Endothelial cell of umbilical vein (primary cell): Measurements from ENCODE around the gene KMT2B. TPM values are rescaled to one million over a fixed set of nuclear protein-coding genes. Genes with fewer than 3 reads are reported as not detected.

ENCODE experiments used
- BruUV-seq: library from RNA; stranded (reverse); fragments of 400-500 nt; replicated peaks from 2 replicates; lab custom pipeline; 2021; lab: Mats Ljungman, UMichigan
- CTCF ChIA-PET: fragments of 300-600, 350-600 bp; sonication (Branson Sonifier 250); formaldehyde crosslinking; loops from one replicate; lab custom pipeline; 2021; ENCODE audit warnings: antibody characterized with exemption, inconsistent platforms; lab: Charles Lee
- POLR2A ChIA-PET: fragments of 300-600, 350-600 bp; sonication (Branson Sonifier 250); formaldehyde crosslinking; loops from one replicate; lab custom pipeline; 2021; ENCODE audit warnings: antibody characterized with exemption, inconsistent platforms; lab: Charles Lee
- DNase-seq: peaks from one replicate; pipeline ENCODE4 v3.0.0-alpha.2; 2011; ENCODE audit warnings: low read depth, low spot score
- FAIRE-seq: peaks from 2 replicates; lab custom pipeline; 2011; peaks lifted over from hg19 to GRCh38; lab: Jason Lieb, UNC
- H2AFZ ChIP-seq: 2 replicates; pipeline ENCODE4 v1.6.0; 2012; ENCODE audit warnings: low read depth, low read length, control low read depth, inconsistent platforms
- H3K27ac ChIP-seq: 2 replicates; pipeline ENCODE4 v1.5.1; 2011; ENCODE audit warnings: low read depth, mild to moderate bottlenecking, control low read depth, low read length, moderate library complexity; ENCODE audit not compliant: insufficient read depth
- H3K27me3 ChIP-seq, 2 experiments: 2 replicates each; pipeline versions ENCODE4 v1.6.0 to v1.6.1; 2011; ENCODE audit warnings: low read length in 2 of 2, mixed read lengths in 1 of 2; ENCODE audit not compliant: control insufficient read depth in 2 of 2, insufficient read depth in 2 of 2
- H3K36me3 ChIP-seq, 2 experiments: 2 replicates in 1 of 2; 3 replicates in 1 of 2; pipeline ENCODE4 v1.5.1; 2011; ENCODE audit warnings: low read length in 2 of 2, mild to moderate bottlenecking in 1 of 2, moderate library complexity in 1 of 2; ENCODE audit not compliant: control insufficient read depth in 2 of 2, insufficient read depth in 2 of 2; ENCODE audit errors: extremely low read depth in 1 of 2
- H3K4me1 ChIP-seq: 3 replicates; pipeline ENCODE4 v1.5.1; 2011; ENCODE audit warnings: mild to moderate bottlenecking, low read length; ENCODE audit not compliant: control insufficient read depth, insufficient read depth; ENCODE audit errors: extremely low read depth
- H3K4me2 ChIP-seq: 2 replicates; pipeline ENCODE4 v1.6.1; 2011; ENCODE audit warnings: low read length, control low read depth, mixed read lengths; ENCODE audit not compliant: insufficient read depth
- H3K4me3 ChIP-seq, 3 experiments: fragments of 200-600 bp in 1 of 3; sonication (generic), shearing (Covaris generic) in 1 of 3; replicated peaks in 1 of 3; 2 replicates each; pipeline ENCODE4 v1.5.1; 2011 to 2016; ENCODE audit warnings: control low read depth in 3 of 3, low read length in 3 of 3, mild to moderate bottlenecking in 2 of 3, inconsistent platforms in 1 of 3, low read depth in 1 of 3, moderate library complexity in 1 of 3; ENCODE audit not compliant: insufficient read depth in 1 of 3
- H3K79me2 ChIP-seq: 2 replicates; pipeline ENCODE4 v1.6.0; 2012; ENCODE audit warnings: low read length, inconsistent platforms; ENCODE audit not compliant: control insufficient read depth, insufficient read depth
- H3K9ac ChIP-seq: replicated peaks from 2 replicates; pipeline ENCODE3; 2011; ENCODE audit warnings: low read length, control low read depth; ENCODE audit not compliant: insufficient read depth; ENCODE audit errors: extremely low read depth
- H3K9me1 ChIP-seq: replicated peaks from 3 replicates; pipeline ENCODE4 v1.6.0; 2011; ENCODE audit warnings: mild to moderate bottlenecking, low read length; ENCODE audit not compliant: control insufficient read depth, insufficient read depth; ENCODE audit errors: extremely low read depth
- H3K9me3 ChIP-seq: replicated peaks from 2 replicates; pipeline ENCODE4 v1.5.1; 2012; ENCODE audit warnings: low read length, inconsistent platforms; ENCODE audit not compliant: control insufficient read depth, insufficient read depth
- H4K20me1 ChIP-seq: replicated peaks from 2 replicates; pipeline ENCODE3; 2011; ENCODE audit warnings: mild to moderate bottlenecking, low read length; ENCODE audit not compliant: control insufficient read depth, insufficient read depth; ENCODE audit errors: extremely low read depth
- JUN ChIP-seq: IDR thresholded peaks from 2 replicates; pipeline ENCODE4 v1.6.1; 2011; ENCODE audit warnings: borderline replicate concordance, low read depth; ENCODE audit not compliant: insufficient read length, insufficient read depth
- POLR2AphosphoS5 ChIP-seq: IDR thresholded peaks from 2 replicates; pipeline ENCODE4 v1.6.1; 2012; ENCODE audit warnings: low read depth, mild to moderate bottlenecking, control low read depth, low read length, moderate library complexity; ENCODE audit not compliant: insufficient read depth
- dilution Hi-C: fragments of 300-500 bp; cut with MboI; formaldehyde crosslinking; loops from one replicate; pipeline ENCODE4 v1.15.0; 2019; ENCODE audit warnings: low sequenced_read_pairs; ENCODE audit not compliant: extremely low pct_ligation_motif_present
- intact Hi-C: fragments of 100-400 bp; cut with micrococcal nuclease; formaldehyde crosslinking; loops from one replicate; pipeline ENCODE4 v1.10.0; 2022
- polyA plus RNA-seq, 4 experiments: library from polyadenylated mRNA; depleted of rRNA in 3 of 4; stranded (reverse) in 3 of 4; unstranded in 1 of 4; fragments of >200 nt; gene quantifications; 2 replicates each; pipeline versions ENCODE4 v1.2.1 to v1.2.3, GENCODE V29; 2011 to 2012; ENCODE audit warnings: missing spikeins in 1 of 4
- total RNA-seq: library from RNA; stranded (reverse); gene quantifications from 2 replicates; pipeline ENCODE4 v1.2.3, GENCODE V29; 2021
- TF ChIP-seq, protein P1 (sequence below): IDR thresholded peaks from 2 replicates; pipeline ENCODE4 v1.6.1; 2011; ENCODE audit not compliant: insufficient read depth, insufficient read length
- TF ChIP-seq, protein P2 (sequence below), 2 donors: IDR thresholded peaks; 1 replicate in 1 of 2; 2 replicates in 1 of 2; pipeline ENCODE4 v1.5.1; 2011; ENCODE audit warnings: low read length in 2 of 2, mild to moderate bottlenecking in 2 of 2, moderate library complexity in 2 of 2, control low read depth in 1 of 2, inconsistent platforms in 1 of 2, low read depth in 1 of 2; ENCODE audit not compliant: insufficient read depth in 1 of 2; ENCODE audit errors: extremely low read depth in 1 of 2

Gene KMT2B
- total and polyA plus RNA-seq, 2 donors (not counting 3 experiments of a cell fraction or from before 2014, with no cell fraction given): 28.4 to 37.2 TPM

DNA sequence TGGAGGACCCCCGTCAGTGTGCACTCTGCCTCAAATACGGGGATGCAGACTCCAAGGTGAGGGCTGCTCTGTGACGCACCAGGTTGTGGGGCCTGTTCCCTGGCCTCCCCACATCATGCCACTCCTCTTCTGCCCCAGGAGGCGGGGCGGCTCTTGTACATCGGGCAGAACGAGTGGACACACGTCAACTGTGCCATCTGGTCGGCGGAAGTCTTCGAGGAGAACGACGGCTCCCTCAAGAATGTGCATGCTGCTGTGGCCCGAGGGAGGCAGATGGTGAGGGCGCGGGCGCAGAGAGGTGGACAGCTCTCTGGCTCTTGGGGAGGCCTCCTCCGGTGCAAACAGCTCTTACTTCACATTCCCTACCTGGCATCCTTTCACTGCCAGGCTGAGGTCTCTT is 11.2 kb downstream of the KMT2B start:
- Histone ChIP-seq H3K4me2 (no peak overlapping the region), H3K9me3 (no peaks in the 10 kb centered on the region), H4K20me1 (no peaks in the 10 kb centered on the region), H2AFZ (no peak overlapping the region), H3K9ac (no peak overlapping the region), H3K9me1 (no peaks in the 10 kb centered on the region), H3K27me3 (no peaks in the 10 kb centered on the region), H3K4me3 (no peak overlapping the region), H3K27ac (no peak overlapping the region), H3K79me2 (no peaks in the 10 kb centered on the region), H3K4me1 (no peaks in the 10 kb centered on the region), H3K36me3 (peaks cover 26 to 78% of the 10 kb centered on the region in 2 experiments)
- no TSS peak for BruUV-seq
- ChIA-PET CTCF (interaction anchor here (0.8 kb wide), 1 partner anchor 12 kb away, joined by 3 read pairs; no protein-coding TSS in a partner anchor), POLR2A (no interaction called here)
- dilution Hi-C loops (no loop called here), intact Hi-C loops (no loop called here)
- TF ChIP-seq, protein P1, sequence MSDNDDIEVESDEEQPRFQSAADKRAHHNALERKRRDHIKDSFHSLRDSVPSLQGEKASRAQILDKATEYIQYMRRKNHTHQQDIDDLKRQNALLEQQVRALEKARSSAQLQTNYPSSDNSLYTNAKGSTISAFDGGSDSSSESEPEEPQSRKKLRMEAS: no peak
- no peak for TF ChIP-seq POLR2AphosphoS5
- no peak for FAIRE-seq
- no peak for DNase-seq

DNA sequence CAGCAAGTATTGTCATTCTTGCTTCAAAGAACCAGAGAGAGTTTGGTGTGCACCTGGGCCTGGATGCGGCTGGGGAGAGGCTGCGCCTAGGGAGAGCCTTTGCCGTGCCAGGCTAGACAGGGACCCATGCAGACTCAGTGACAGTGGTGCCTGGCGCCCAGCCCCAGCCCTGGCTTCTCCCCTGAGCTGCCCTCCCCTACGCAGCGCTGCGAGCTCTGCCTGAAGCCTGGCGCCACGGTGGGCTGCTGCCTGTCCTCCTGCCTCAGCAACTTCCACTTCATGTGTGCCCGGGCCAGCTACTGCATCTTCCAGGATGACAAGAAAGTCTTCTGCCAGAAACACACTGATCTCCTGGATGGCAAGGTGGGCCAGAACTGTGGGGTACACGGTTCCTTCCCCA is 12.0 kb downstream of the KMT2B start:
- Histone ChIP-seq H3K9me1 (no peaks in the 10 kb centered on the region), H3K79me2 (no peaks in the 10 kb centered on the region), H2AFZ (no peak overlapping the region), H3K9ac (no peak overlapping the region), H3K27ac (no peak overlapping the region), H3K4me1 (no peaks in the 10 kb centered on the region), H3K4me2 (no peak overlapping the region), H3K36me3 (peaks cover 23 to 76% of the 10 kb centered on the region in 2 experiments), H3K27me3 (no peaks in the 10 kb centered on the region), H3K4me3 (no peak overlapping the region), H4K20me1 (no peaks in the 10 kb centered on the region), H3K9me3 (no peaks in the 10 kb centered on the region)
- CTCF ChIA-PET: no interaction called here
- intact Hi-C loops (no loop called here), dilution Hi-C loops (no loop called here)
- no peak for DNase-seq
- no peak for FAIRE-seq
- TF ChIP-seq, protein P2, sequence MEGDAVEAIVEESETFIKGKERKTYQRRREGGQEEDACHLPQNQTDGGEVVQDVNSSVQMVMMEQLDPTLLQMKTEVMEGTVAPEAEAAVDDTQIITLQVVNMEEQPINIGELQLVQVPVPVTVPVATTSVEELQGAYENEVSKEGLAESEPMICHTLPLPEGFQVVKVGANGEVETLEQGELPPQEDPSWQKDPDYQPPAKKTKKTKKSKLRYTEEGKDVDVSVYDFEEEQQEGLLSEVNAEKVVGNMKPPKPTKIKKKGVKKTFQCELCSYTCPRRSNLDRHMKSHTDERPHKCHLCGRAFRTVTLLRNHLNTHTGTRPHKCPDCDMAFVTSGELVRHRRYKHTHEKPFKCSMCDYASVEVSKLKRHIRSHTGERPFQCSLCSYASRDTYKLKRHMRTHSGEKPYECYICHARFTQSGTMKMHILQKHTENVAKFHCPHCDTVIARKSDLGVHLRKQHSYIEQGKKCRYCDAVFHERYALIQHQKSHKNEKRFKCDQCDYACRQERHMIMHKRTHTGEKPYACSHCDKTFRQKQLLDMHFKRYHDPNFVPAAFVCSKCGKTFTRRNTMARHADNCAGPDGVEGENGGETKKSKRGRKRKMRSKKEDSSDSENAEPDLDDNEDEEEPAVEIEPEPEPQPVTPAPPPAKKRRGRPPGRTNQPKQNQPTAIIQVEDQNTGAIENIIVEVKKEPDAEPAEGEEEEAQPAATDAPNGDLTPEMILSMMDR (IDR thresholded peaks at IDR 0.05; ENCODE audit: extremely low read depth in 1 of 2, insufficient read depth in 1 of 2, low read depth in 1 of 2, low read length in 2 of 2): no peak
- no peak for TF ChIP-seq JUN
- no peak for TF ChIP-seq POLR2AphosphoS5
- no TSS peak for BruUV-seq
- POLR2A ChIA-PET: no interaction called here
